C4-2B (cell line): Measurements from ENCODE around the gene TUBAL3.

Experiments used
- ZFX ChIP-seq: fragments of 450-650 bp; IDR thresholded peaks from 2 replicates; pipeline ENCODE4 v1.6.1; 2017
- TF ChIP-seq, protein P1 (sequence below): fragments of 450-650 bp; conservative IDR thresholded peaks from 2 replicates; pipeline ENCODE4 v1.5.1; 2017; ENCODE audit warnings: mild to moderate bottlenecking

DNA sequence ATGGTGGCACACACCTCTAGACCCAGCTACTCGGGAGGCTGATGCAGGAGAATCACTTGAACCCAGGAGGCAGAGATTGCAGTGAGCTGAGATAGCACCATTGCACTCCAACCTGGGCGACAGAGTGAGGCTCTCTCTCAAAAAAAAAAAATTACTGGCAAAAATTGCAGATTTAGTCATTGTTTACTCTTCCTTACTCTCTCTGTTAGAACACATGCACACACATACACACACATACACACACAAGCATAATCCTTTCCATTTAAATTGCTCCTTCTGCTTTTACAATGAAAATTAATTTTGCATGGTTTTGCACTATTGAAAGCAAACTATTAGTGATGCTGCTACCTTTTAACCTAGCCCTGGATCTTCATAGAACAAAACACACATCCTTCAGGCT is 55.3 kb downstream of the TUBAL3 start:
- TF ChIP-seq, protein P1, sequence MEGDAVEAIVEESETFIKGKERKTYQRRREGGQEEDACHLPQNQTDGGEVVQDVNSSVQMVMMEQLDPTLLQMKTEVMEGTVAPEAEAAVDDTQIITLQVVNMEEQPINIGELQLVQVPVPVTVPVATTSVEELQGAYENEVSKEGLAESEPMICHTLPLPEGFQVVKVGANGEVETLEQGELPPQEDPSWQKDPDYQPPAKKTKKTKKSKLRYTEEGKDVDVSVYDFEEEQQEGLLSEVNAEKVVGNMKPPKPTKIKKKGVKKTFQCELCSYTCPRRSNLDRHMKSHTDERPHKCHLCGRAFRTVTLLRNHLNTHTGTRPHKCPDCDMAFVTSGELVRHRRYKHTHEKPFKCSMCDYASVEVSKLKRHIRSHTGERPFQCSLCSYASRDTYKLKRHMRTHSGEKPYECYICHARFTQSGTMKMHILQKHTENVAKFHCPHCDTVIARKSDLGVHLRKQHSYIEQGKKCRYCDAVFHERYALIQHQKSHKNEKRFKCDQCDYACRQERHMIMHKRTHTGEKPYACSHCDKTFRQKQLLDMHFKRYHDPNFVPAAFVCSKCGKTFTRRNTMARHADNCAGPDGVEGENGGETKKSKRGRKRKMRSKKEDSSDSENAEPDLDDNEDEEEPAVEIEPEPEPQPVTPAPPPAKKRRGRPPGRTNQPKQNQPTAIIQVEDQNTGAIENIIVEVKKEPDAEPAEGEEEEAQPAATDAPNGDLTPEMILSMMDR = no peak
- TF ChIP-seq ZFX = no peak
